ENCODE measurements around the gene DCDC2.

DNA sequence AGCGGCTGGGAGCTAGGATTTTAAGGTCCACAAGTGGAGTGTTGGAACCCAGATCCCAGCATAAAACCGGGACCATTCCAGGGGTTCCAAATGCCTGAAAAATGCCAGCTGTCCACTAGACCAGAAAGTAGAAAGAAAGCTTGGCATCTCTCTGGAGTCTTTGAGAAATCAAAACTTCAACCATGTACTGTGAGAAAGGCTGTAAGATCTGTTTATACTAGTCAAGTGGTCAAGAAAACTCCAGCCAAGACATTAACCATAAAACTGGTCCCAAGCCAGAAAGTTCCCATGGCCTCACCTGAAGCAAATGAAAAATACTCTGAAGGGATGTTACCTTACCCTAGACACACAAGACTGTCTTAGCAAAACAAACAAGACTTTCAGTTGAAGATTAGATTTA lies 112.6 kb downstream of the DCDC2 start:
- TF ChIP-seq, protein P1, sequence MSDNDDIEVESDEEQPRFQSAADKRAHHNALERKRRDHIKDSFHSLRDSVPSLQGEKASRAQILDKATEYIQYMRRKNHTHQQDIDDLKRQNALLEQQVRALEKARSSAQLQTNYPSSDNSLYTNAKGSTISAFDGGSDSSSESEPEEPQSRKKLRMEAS (IDR thresholded peaks at IDR 0.05; ENCODE audit: insufficient read depth, insufficient read length): no peak
- TF ChIP-seq CTCF (IDR thresholded peaks at IDR 0.05; ENCODE audit: extremely low read depth in 1 of 2, insufficient read depth in 1 of 2, low read depth in 1 of 2, low read length in 2 of 2) (no peak), EZH2 (IDR thresholded peaks at IDR 0.05; ENCODE audit: borderline replicate concordance, low read depth, low read length, severe bottlenecking) (no peak), POLR2AphosphoS5 (IDR thresholded peaks at IDR 0.05; ENCODE audit: insufficient read depth, low read depth, low read length) (no peak), POLR2A (IDR thresholded peaks at IDR 0.05; ENCODE audit: low read depth, low read length) (no peak)
